ENCODE measurements around the gene ARHGAP5.

Gene ARHGAP5

GRCh38 chr14:32167907-32168306 is 90.8 kb downstream of the ARHGAP5 start:
- Histone ChIP-seq H3K9ac (ENCODE audit: low read depth, low read length) (no peak overlapping the region), H3K4me3 (ENCODE audit: low read depth, low read length) (no peak overlapping the region), H3K36me3 (ENCODE audit: control insufficient read depth, insufficient read depth, low read length) (no peaks in the 10 kb centered on the region), H3K4me1 (ENCODE audit: control insufficient read depth, insufficient read depth, low read length) (no peaks in the 10 kb centered on the region), H3K9me3 (ENCODE audit: control insufficient read depth, insufficient read depth, low read length) (no peaks in the 10 kb centered on the region), H3K27me3 (ENCODE audit: control insufficient read depth, insufficient read depth, low read length) (no peaks in the 10 kb centered on the region)

GRCh38 chr14:32169191-32169590 is 92.1 kb downstream of the ARHGAP5 start:
- H3K4me3 ChIP-seq (ENCODE audit: low read depth, low read length) = no peak overlapping the region
- H3K27me3 ChIP-seq (ENCODE audit: control insufficient read depth, insufficient read depth, low read length) = no peaks in the 10 kb centered on the region

GRCh38 chr14:32171469-32171868 is 94.4 kb downstream of the ARHGAP5 start:
- no peak overlapping the region for H3K4me3 ChIP-seq (ENCODE audit: low read depth, low read length)
- H3K9ac ChIP-seq (ENCODE audit: low read depth, low read length) = no peak overlapping the region
- no peaks in the 10 kb centered on the region for H3K9me3 ChIP-seq (ENCODE audit: control insufficient read depth, insufficient read depth, low read length)
- H3K36me3 ChIP-seq (ENCODE audit: control insufficient read depth, insufficient read depth, low read length) = no peaks in the 10 kb centered on the region
- no peaks in the 10 kb centered on the region for H3K4me1 ChIP-seq (ENCODE audit: control insufficient read depth, insufficient read depth, low read length)
- H3K27me3 ChIP-seq (ENCODE audit: control insufficient read depth, insufficient read depth, low read length) = no peaks in the 10 kb centered on the region

More at GRCh38 chr14:32169191-32169590, 92.1 kb downstream of the ARHGAP5 start:
- no peaks in the 10 kb centered on the region for H3K9me3 ChIP-seq (ENCODE audit: control insufficient read depth, insufficient read depth, low read length)
- no peak overlapping the region for H3K9ac ChIP-seq (ENCODE audit: low read depth, low read length)
- no peaks in the 10 kb centered on the region for H3K4me1 ChIP-seq (ENCODE audit: control insufficient read depth, insufficient read depth, low read length)
- no peaks in the 10 kb centered on the region for H3K36me3 ChIP-seq (ENCODE audit: control insufficient read depth, insufficient read depth, low read length)

DNA sequence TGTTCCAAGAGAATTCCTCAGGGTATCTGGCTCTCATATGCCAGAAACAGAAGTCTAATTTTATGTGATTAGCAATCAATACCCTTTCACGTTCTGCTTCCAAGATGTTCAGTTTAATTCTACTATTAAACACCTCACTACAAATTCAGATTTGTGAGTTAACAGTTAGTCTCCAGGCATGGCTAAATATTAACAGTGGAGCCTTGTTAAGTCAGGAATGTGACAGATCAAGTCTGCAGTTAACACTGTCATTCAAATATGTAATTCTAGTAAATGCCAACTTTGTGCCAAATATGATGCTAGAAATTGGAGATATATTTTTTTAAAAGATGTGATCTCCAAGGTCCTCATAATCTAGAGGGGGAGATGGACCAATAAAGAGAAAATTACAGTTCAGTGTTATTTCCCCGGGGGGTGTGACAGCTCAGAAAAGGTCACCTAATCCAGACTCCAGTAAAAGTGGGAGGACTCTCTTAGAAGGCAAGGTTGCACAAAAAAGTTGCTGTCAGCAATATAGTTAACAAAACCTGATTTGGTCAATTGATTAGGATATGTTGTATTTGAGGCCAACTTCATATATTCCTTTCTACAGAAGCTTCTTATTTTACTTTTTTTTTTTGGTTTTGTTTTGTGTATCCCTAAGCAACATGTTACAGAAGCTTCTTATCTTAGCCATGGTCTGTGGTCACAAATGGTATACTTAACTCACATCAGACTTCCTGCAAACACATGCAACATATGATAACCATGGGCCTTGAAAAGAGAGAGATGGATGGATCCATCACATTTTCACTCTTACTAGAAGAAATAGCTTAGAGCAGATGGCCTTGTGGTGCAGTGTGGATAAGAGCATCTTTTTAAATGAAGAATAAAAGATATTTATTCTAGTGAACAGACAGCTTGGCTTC is 106.3 kb downstream of the ARHGAP5 start:
- no peak overlapping the region for H3K4me3 ChIP-seq (ENCODE audit: low read depth, low read length)
- no peaks in the 10 kb centered on the region for H3K4me1 ChIP-seq (ENCODE audit: control insufficient read depth, insufficient read depth, low read length)
- H3K27me3 ChIP-seq (ENCODE audit: control insufficient read depth, insufficient read depth, low read length) = no peaks in the 10 kb centered on the region
- H3K9me3 ChIP-seq (ENCODE audit: control insufficient read depth, insufficient read depth, low read length) = no peaks in the 10 kb centered on the region
- no peak overlapping the region for H3K9ac ChIP-seq (ENCODE audit: low read depth, low read length)
- H3K36me3 ChIP-seq (ENCODE audit: control insufficient read depth, insufficient read depth, low read length) = no peaks in the 10 kb centered on the region

- no peak overlapping the region for H3K4me3 ChIP-seq (ENCODE audit: low read depth, low read length)
- H3K27me3 ChIP-seq (ENCODE audit: control insufficient read depth, insufficient read depth, low read length) = no peaks in the 10 kb centered on the region
- no peaks in the 10 kb centered on the region for H3K9me3 ChIP-seq (ENCODE audit: control insufficient read depth, insufficient read depth, low read length)
- no peaks in the 10 kb centered on the region for H3K36me3 ChIP-seq (ENCODE audit: control insufficient read depth, insufficient read depth, low read length)
- H3K4me1 ChIP-seq (ENCODE audit: control insufficient read depth, insufficient read depth, low read length) = no peaks in the 10 kb centered on the region
- no peak overlapping the region for H3K9ac ChIP-seq (ENCODE audit: low read depth, low read length)
Observed at GRCh38 chr14:32185097-32185496, 108.0 kb downstream of the ARHGAP5 start.

- Histone ChIP-seq H3K4me1 (ENCODE audit: control insufficient read depth, insufficient read depth, low read length) (no peaks in the 10 kb centered on the region), H3K27me3 (ENCODE audit: control insufficient read depth, insufficient read depth, low read length) (no peaks in the 10 kb centered on the region), H3K36me3 (ENCODE audit: control insufficient read depth, insufficient read depth, low read length) (no peaks in the 10 kb centered on the region), H3K9me3 (ENCODE audit: control insufficient read depth, insufficient read depth, low read length) (no peaks in the 10 kb centered on the region), H3K4me3 (ENCODE audit: low read depth, low read length) (no peak overlapping the region), H3K9ac (ENCODE audit: low read depth, low read length) (no peak overlapping the region)
Observed at GRCh38 chr14:32186248-32186647, 109.1 kb downstream of the ARHGAP5 start.

GRCh38 chr14:32189811-32190210 is 112.7 kb downstream of the ARHGAP5 start:
- Histone ChIP-seq H3K9ac (ENCODE audit: low read depth, low read length) (no peak overlapping the region), H3K4me1 (ENCODE audit: control insufficient read depth, insufficient read depth, low read length) (no peaks in the 10 kb centered on the region), H3K27me3 (ENCODE audit: control insufficient read depth, insufficient read depth, low read length) (no peaks in the 10 kb centered on the region), H3K9me3 (ENCODE audit: control insufficient read depth, insufficient read depth, low read length) (no peaks in the 10 kb centered on the region), H3K4me3 (ENCODE audit: low read depth, low read length) (no peak overlapping the region), H3K36me3 (ENCODE audit: control insufficient read depth, insufficient read depth, low read length) (no peaks in the 10 kb centered on the region)

GRCh38 chr14:32190673-32191072 is 113.6 kb downstream of the ARHGAP5 start:
- H3K4me1 ChIP-seq (ENCODE audit: control insufficient read depth, insufficient read depth, low read length) = no peaks in the 10 kb centered on the region

DNA sequence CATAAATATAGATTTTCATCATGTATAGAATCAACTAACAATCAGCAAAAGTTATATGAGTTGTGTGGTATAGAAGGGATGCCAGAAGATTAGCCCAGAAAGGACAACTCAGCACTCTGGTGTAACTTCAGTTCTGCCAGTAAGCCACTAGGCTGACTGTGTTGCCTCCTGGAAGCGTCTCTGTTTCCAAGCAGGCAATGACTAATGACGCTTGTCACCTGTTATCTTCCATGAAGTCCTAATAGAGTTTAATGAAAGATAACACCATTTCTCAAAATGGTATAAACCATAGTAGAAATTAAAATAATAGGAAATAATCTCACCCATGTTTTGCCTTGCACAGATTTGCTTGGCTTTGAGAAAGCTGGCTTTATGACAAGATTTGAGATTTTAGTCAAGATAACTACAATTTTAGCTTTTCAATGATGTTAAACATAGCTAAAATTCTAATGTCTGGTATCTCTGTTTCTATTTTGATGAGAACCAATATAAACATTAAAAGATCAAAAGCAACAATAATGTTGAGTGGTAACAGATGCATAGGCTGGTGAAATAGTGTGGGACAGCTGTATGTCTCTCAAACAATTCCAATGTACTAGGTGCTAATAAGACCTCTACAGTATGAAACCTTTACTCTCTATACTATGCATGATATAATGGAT is 115.7 kb downstream of the ARHGAP5 start:
- Histone ChIP-seq H3K36me3 (ENCODE audit: control insufficient read depth, insufficient read depth, low read length) (no peaks in the 10 kb centered on the region), H3K27me3 (ENCODE audit: control insufficient read depth, insufficient read depth, low read length) (no peaks in the 10 kb centered on the region), H3K9ac (ENCODE audit: low read depth, low read length) (no peak overlapping the region), H3K9me3 (ENCODE audit: control insufficient read depth, insufficient read depth, low read length) (no peaks in the 10 kb centered on the region), H3K4me1 (ENCODE audit: control insufficient read depth, insufficient read depth, low read length) (no peaks in the 10 kb centered on the region), H3K4me3 (ENCODE audit: low read depth, low read length) (no peak overlapping the region)

More at GRCh38 chr14:32190673-32191072, 113.6 kb downstream of the ARHGAP5 start:
- Histone ChIP-seq H3K27me3 (ENCODE audit: control insufficient read depth, insufficient read depth, low read length) (no peaks in the 10 kb centered on the region), H3K9ac (ENCODE audit: low read depth, low read length) (no peak overlapping the region), H3K4me3 (ENCODE audit: low read depth, low read length) (no peak overlapping the region), H3K36me3 (ENCODE audit: control insufficient read depth, insufficient read depth, low read length) (no peaks in the 10 kb centered on the region), H3K9me3 (ENCODE audit: control insufficient read depth, insufficient read depth, low read length) (no peaks in the 10 kb centered on the region)

GRCh38 chr14:32193532-32193931 is 116.4 kb downstream of the ARHGAP5 start:
- Histone ChIP-seq H3K36me3 (ENCODE audit: control insufficient read depth, insufficient read depth, low read length) (no peaks in the 10 kb centered on the region), H3K27me3 (ENCODE audit: control insufficient read depth, insufficient read depth, low read length) (no peaks in the 10 kb centered on the region), H3K9ac (ENCODE audit: low read depth, low read length) (no peak overlapping the region), H3K4me1 (ENCODE audit: control insufficient read depth, insufficient read depth, low read length) (no peaks in the 10 kb centered on the region), H3K4me3 (ENCODE audit: low read depth, low read length) (no peak overlapping the region), H3K9me3 (ENCODE audit: control insufficient read depth, insufficient read depth, low read length) (no peaks in the 10 kb centered on the region)

DNA sequence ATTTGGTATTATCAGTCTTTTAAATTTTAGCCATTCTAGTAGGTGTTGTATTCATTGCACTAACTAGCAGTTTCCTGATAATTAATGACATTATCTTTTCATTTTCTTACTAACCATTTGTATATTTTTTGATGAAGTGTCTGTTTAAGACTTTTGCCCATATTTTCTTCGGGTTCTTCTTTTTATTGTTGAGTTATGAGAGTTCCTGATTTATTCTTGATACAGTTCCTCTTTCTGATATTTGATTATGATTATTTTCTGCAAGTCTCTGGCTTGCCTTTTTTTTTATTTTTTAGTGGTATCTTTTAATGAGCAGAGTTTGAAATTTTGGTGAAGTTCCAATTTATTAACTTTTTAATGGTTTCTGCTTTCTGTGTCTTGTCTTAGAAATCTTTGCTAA is 118.5 kb downstream of the ARHGAP5 start:
- no peaks in the 10 kb centered on the region for H3K36me3 ChIP-seq (ENCODE audit: control insufficient read depth, insufficient read depth, low read length)
- no peak overlapping the region for H3K9ac ChIP-seq (ENCODE audit: low read depth, low read length)
- no peaks in the 10 kb centered on the region for H3K27me3 ChIP-seq (ENCODE audit: control insufficient read depth, insufficient read depth, low read length)
- H3K4me1 ChIP-seq (ENCODE audit: control insufficient read depth, insufficient read depth, low read length) = no peaks in the 10 kb centered on the region
- no peaks in the 10 kb centered on the region for H3K9me3 ChIP-seq (ENCODE audit: control insufficient read depth, insufficient read depth, low read length)
- no peak overlapping the region for H3K4me3 ChIP-seq (ENCODE audit: low read depth, low read length)

DNA sequence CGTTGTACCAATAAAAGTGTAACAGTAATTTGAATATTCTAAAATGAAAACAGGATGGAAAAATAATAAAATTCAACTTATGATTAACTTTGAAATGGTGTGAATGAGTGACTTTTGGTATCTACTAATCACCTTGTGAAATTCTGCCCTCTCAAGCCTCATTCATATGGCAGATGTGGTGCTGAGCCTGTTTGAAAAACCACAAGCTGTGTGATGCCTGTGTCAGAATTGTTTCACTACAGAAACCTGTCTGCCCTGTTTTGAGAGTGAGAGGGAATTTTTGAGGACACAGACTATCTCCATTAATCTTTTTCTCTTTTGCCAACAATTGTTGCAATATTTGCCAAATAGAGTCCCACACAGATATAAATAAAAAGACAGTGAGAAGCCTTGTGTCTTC is 120.8 kb downstream of the ARHGAP5 start:
- H3K9ac ChIP-seq (ENCODE audit: low read depth, low read length) = no peak overlapping the region
- H3K4me3 ChIP-seq (ENCODE audit: low read depth, low read length) = no peak overlapping the region
- H3K36me3 ChIP-seq (ENCODE audit: control insufficient read depth, insufficient read depth, low read length) = no peaks in the 10 kb centered on the region
- peaks cover 3% of the 10 kb centered on the region for H3K27me3 ChIP-seq (ENCODE audit: control insufficient read depth, insufficient read depth, low read length)
- no peaks in the 10 kb centered on the region for H3K9me3 ChIP-seq (ENCODE audit: control insufficient read depth, insufficient read depth, low read length)
- no peaks in the 10 kb centered on the region for H3K4me1 ChIP-seq (ENCODE audit: control insufficient read depth, insufficient read depth, low read length)
